ENCODE measurements around the gene DNAH5.

- TF ChIP-seq POLR2AphosphoS5 (IDR thresholded peaks at IDR 0.05; ENCODE audit: insufficient read depth, low read depth, low read length) (no peak), CTCF (IDR thresholded peaks at IDR 0.05; ENCODE audit: extremely low read depth in 1 of 2, insufficient read depth in 1 of 2, low read depth in 1 of 2, low read length in 2 of 2) (no peak), POLR2A (IDR thresholded peaks at IDR 0.05; ENCODE audit: low read depth, low read length) (no peak), MAX (IDR thresholded peaks at IDR 0.05; ENCODE audit: insufficient read depth, insufficient read length) (no peak), FOS (IDR thresholded peaks at IDR 0.05; ENCODE audit: borderline replicate concordance, insufficient read depth, low read length) (no peak), EZH2 (IDR thresholded peaks at IDR 0.05; ENCODE audit: borderline replicate concordance, low read depth, low read length, severe bottlenecking) (no peak)
Measured at GRCh38 chr5:13934921-13935320, 9.6 kb downstream of the DNAH5 start.

Data from endothelial cell of umbilical vein (primary cell).